Heart left ventricle (tissue), 16 donors: Measurements from ENCODE around the gene SIM2. TPM values are rescaled to one million over a fixed set of nuclear protein-coding genes. Genes with fewer than 3 reads are reported as not detected.
A peak's percentile ranks its signal among the peaks of the same experiment; 100 is the strongest.

ENCODE experiments used
- ATAC-seq, 4 donors: fragments of 200-7000 bp; cut with Tn5 transposase; one replicate each; pipeline ENCODE4 v1.9.1; 2020 to 2022; ENCODE audit warnings: moderate library complexity in 4 of 4, mild to moderate bottlenecking in 3 of 4, moderate number of reproducible peaks in 1 of 4
- DNase-seq, 5 donors: peaks; one replicate each; pipeline ENCODE4 v3.0.0-alpha.2; 2020
- H3K27ac ChIP-seq, 12 donors: fragments of 200-600 bp; sonication (generic) in 4 of 12; one replicate each; pipeline versions ENCODE4 v1.5.0 to v1.8.0; 2016 to 2022; ENCODE audit warnings: mild to moderate bottlenecking in 2 of 12
- H3K27me3 ChIP-seq, 9 donors: fragments of 200-600 bp; sonication (generic) in 2 of 9; one replicate each; pipeline versions ENCODE4 v1.5.1 to v1.8.0; 2016 to 2022; ENCODE audit warnings: mild to moderate bottlenecking in 3 of 9
- H3K36me3 ChIP-seq, 9 donors: fragments of 200-600 bp; sonication (generic) in 2 of 9; one replicate each; pipeline versions ENCODE4 v1.5.0 to v1.8.0; 2018 to 2022; ENCODE audit warnings: mild to moderate bottlenecking in 2 of 9
- H3K4me1 ChIP-seq, 12 donors: fragments of 200-600 bp; sonication (generic) in 4 of 12; one replicate each; pipeline versions ENCODE4 v1.5.0 to v1.8.0; 2016 to 2022; ENCODE audit warnings: mild to moderate bottlenecking in 3 of 12
- H3K4me3 ChIP-seq, 12 donors: fragments of 200-600 bp; sonication (generic) in 4 of 12; one replicate each; pipeline versions ENCODE4 v1.5.0 to v1.8.0; 2017 to 2022; ENCODE audit warnings: mild to moderate bottlenecking in 9 of 12, moderate library complexity in 4 of 12
- H3K9me3 ChIP-seq, 12 donors: fragments of 200-600 bp; sonication (generic) in 4 of 12; one replicate each; pipeline versions ENCODE4 v1.5.0 to v1.8.0; 2016 to 2022; ENCODE audit warnings: mild to moderate bottlenecking in 1 of 12
- CTCF ChIP-seq, 12 donors: fragments of 200-600 bp; sonication (generic) in 4 of 12; IDR thresholded peaks; one replicate each; pipeline versions ENCODE4 v1.5.0 to v1.8.0; 2018 to 2022; ENCODE audit warnings: antibody characterized with exemption in 12 of 12, mild to moderate bottlenecking in 5 of 12
- POLR2A ChIP-seq, 2 donors: fragments of 450-650 bp; IDR thresholded peaks; one replicate each; pipeline ENCODE4 v1.6.1; 2017; ENCODE audit warnings: antibody characterized with exemption in 2 of 2, mild to moderate bottlenecking in 2 of 2, moderate library complexity in 2 of 2
- WGBS, 4 donors: extraction: QIAGEN DNeasy Blood & Tissue Kit in 2 of 4; methylation state at CpG; one replicate each; pipeline versions ENCODE4 v1.1.5 to v1.1.7; 2013 to 2018; 5-methylcytosine and 5-hydroxymethylcytosine counted together
- intact Hi-C, 10 donors: fragments of 100-400 bp; cut with DNase I; formaldehyde crosslinking; loops; one replicate each; pipeline versions ENCODE4 v1.11.1 to v1.14.2; 2022
- polyA plus RNA-seq, 2 donors: library from polyadenylated mRNA; stranded (reverse); fragments of 200-250 nt; gene quantifications; one replicate each; pipeline ENCODE4 v1.2.3, GENCODE V29; 2013
- total RNA-seq, 9 donors: library from RNA; depleted of rRNA in 2 of 9; stranded (reverse); fragments of >200 nt in 2 of 9; fragmentation: NEBNext Ultra II Directional in 3 of 9; extraction: Animal tissue kit (Norgen Biotek cat#: 25700) in 3 of 9; gene quantifications; one replicate each; pipeline versions ENCODE4 v1.1.0 to v1.2.4, GENCODE V29; 2016 to 2023
- donor health status: ischemic (EF 13 %, LVEDD 7.1; RV severe dilation, severe dysfunction).
- donor health status: healthy with polysubstance abuse.
- donor health status: DM: no; HTN: yes; CAD: no.
- donor health status: DM: no; HTN: no; CAD: no.
- donor health status: ischemic (EF 25% LVEDD 6.9; RV normal size, moderate dysfunction).
- donor health status: ischemic (EF 25% LVEDD 5.7; RV mildly dilated, moderate dysfunction).
- donor health status: healthy.
- donor health status: DM: yes; HTN: yes; CAD: no.
- donor health status: ischemic (EF 35%, LVEDD 5.7; RV mildly dilated, moderate dysfunction).
- donor health status: nonischemic (EF 11% LVEDD 7.7; RV severe dilation, severe dysfunction).
- donor health status: DM: yes; HTN: yes; CAD: no.
- donor health status: PGD.
- donor health status: ischemic (EF 29% LVEDD 5.4; RV normal size, mild dysfunction).
- donor health status: nonischemic (EF 23%, LVEDD 6.1; RV moderate dilation, normal function).

Gene SIM2
- total and polyA plus RNA-seq, 11 donors = 0.01 to 0.88 (median 0.15) TPM; not detected in 8

DNA sequence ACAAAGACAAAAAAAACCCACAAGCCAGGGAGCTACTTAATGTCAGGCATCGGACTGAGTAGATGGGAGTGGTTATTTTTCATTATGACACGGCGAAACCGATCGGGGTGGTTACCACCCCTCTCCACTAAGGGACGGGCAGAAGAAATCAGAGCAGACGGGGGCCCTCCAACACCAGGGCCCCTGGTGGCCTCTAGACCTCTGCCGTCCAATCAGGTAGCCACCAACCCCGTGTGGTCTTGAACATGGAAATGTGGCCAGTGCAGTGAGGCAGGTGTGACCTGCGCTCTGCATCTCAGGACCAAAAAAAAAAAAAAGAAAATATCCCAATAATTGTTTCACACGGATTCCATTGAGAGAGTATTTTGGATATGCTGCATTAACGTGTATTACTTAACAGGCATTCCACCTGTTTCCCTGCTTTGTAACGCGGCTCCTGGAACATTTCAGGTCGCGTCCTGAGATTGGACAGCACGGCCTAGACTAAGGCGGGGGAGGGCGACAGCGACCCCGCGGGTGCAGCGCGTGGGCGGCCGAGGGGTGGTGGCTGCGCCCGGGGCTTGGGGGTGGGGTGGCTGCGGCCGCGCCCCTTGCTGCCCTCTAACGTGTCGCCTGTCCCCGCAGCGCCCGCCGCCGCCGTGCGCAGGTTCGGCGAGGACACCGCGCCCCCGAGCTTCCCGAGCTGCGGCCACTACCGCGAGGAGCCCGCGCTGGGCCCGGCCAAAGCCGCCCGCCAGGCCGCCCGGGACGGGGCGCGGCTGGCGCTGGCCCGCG, 48.3 kb downstream of the SIM2 start:
- Histone ChIP-seq H3K27ac (no peak overlapping the region), H3K4me3 (peak overlapping the region; percentile 23 to 62 (median 46)), H3K36me3 (no peaks in the 10 kb centered on the region), H3K9me3 (no peaks in the 10 kb centered on the region), H3K27me3 (peaks cover 0 to 29% (median 0%) of the 10 kb centered on the region in 9 donors), H3K4me1 (peaks cover 0 to 19% (median 5%) of the 10 kb centered on the region in 12 donors)
- no peak for DNase-seq
- intact Hi-C loops = loop anchor here (1.0 to 10.0 kb wide), 7 partner anchors 105 to 180 kb away; no protein-coding TSS in a partner anchor
- TF ChIP-seq CTCF (IDR thresholded peaks at IDR 0.05) (no peak), POLR2A (IDR thresholded peaks at IDR 0.05) (no peak)
- 11 to 29% (median 18%) methylated on average over 28 to 62 of the region's 62 CpGs for WGBS, 4 donors
- ATAC-seq = peak in 3 of 4 donors; percentile 6 to 30 (median 14)

GRCh38 chr21:36747815-36748383, 49.0 kb downstream of the SIM2 start:
- no peaks in the 10 kb centered on the region for H3K9me3 ChIP-seq
- H3K4me1 ChIP-seq = peaks cover 0 to 19% (median 5%) of the 10 kb centered on the region in 12 donors
- peak overlapping the region; percentile 22 to 62 (median 56) for H3K4me3 ChIP-seq
- H3K27ac ChIP-seq = peak overlapping the region in 1 of 12 donors; percentile 33
- TF ChIP-seq POLR2A (IDR thresholded peaks at IDR 0.05) = no peak
- peak in 4 of 12 donors; percentile 9 to 35 (median 26) for TF ChIP-seq CTCF (IDR thresholded peaks at IDR 0.05)
- peak; percentile 39 to 71 (median 62) for DNase-seq
- H3K36me3 ChIP-seq = no peaks in the 10 kb centered on the region
- intact Hi-C loops = loop anchor here (1.0 to 10.0 kb wide), 7 partner anchors 104 to 179 kb away; no protein-coding TSS in a partner anchor
- 3 to 14% (median 5%) methylated on average over 41 to 80 of the region's 80 CpGs for WGBS, 4 donors
- ATAC-seq = peak in 3 of 4 donors; percentile 49 to 77 (median 68)
- H3K27me3 ChIP-seq = peaks cover 0 to 29% (median 0%) of the 10 kb centered on the region in 9 donors

DNA sequence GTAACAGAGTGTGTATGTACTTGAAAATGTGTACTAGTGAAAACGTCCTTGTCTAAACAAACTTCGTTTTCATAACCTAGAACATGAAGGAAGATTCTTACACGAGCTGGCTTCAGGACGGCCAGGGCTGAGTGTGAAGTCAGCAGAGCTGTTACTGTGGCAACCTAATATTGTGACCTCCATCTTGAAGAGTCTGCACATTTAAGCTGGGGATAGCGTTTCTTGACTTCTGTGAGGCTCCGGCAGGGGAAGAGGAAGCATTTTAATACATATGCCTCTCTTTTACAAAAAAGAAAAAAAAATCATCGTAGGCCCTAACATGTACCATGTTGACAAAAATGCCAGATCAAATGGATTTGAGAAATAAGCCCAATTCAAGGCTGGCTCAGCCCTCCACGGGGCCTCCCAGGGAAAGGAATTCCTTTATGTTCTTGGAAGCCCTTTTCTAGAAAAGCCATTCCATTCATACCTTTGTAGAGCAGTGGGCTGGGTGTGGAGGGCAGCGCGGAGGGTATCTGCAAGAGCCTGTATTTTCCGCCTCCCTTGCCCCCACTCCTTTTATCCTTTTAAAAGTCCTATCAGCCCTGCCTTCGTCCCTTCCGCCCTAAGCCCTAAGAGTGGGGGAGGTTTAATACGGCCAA, 51.1 kb downstream of the SIM2 start:
- Histone ChIP-seq H3K4me3 (no peak overlapping the region), H3K27ac (no peak overlapping the region), H3K36me3 (peaks cover 0 to 5% (median 0%) of the 10 kb centered on the region in 9 donors), H3K27me3 (peaks cover 0 to 29% (median 0%) of the 10 kb centered on the region in 9 donors), H3K4me1 (peaks cover 0 to 16% (median 5%) of the 10 kb centered on the region in 12 donors), H3K9me3 (no peaks in the 10 kb centered on the region)
- ATAC-seq (peak in 2 of 4 donors; percentile 41 to 49), DNase-seq (peak in 1 of 5 donors; percentile 39)
- intact Hi-C loops = loop anchor here (5.0 to 10.0 kb wide), 7 partner anchors 102 to 177 kb away; no protein-coding TSS in a partner anchor
- no peak for TF ChIP-seq POLR2A (IDR thresholded peaks at IDR 0.05)
- no peak for TF ChIP-seq CTCF (IDR thresholded peaks at IDR 0.05)
- 81 to 87% (median 84%) methylated on average over 14 of the region's 14 CpGs for WGBS, 4 donors
